A673 (cell line): ENCODE measurements around the gene CREB5. TPM values are rescaled to one million over a fixed set of nuclear protein-coding genes. Genes with fewer than 3 reads are reported as not detected.
"Not testable (repeated sequence)": the region's sequence is repeated elsewhere in the genome, so short reads cannot be mapped to it uniquely, and the experiment has no call there.

Experiments
- BruUV-seq: library from RNA; stranded (reverse); fragments of 400-500 nt; replicated peaks from 2 replicates; lab custom pipeline; 2021; lab: Mats Ljungman, UMichigan
- CTCF ChIA-PET: fragments of 300-600 bp; sonication (Branson Sonifier 250); formaldehyde crosslinking; loops from one replicate; lab custom pipeline; 2022; ENCODE audit warnings: antibody characterized with exemption; lab: Charles Lee
- POLR2A ChIA-PET: fragments of 300-600 bp; sonication (Branson Sonifier 250); formaldehyde crosslinking; loops from one replicate; lab custom pipeline; 2022; ENCODE audit warnings: antibody characterized with exemption; ENCODE audit not compliant: low non-redundant PET; lab: Charles Lee
- DNase-seq: peaks from one replicate; pipeline ENCODE4 v3.0.0-alpha.2; 2015; ENCODE audit warnings: low spot score
- H3K27ac ChIP-seq: fragments of 200-600 bp; sonication (generic); 2 replicates; pipeline ENCODE4 v1.5.1; 2016; ENCODE audit warnings: mixed run types, low read depth, mild to moderate bottlenecking, mixed read lengths, antibody characterized with exemption, low read length; ENCODE audit not compliant: poor library complexity, severe bottlenecking
- H3K27me3 ChIP-seq: fragments of 200-600 bp; sonication (generic); replicated peaks from 2 replicates; pipeline ENCODE4 v1.6.1; 2017; ENCODE audit warnings: mixed run types, low read depth, mild to moderate bottlenecking, mixed read lengths, antibody characterized with exemption, low read length; ENCODE audit not compliant: insufficient read depth, poor library complexity
- H3K36me3 ChIP-seq: fragments of 200-600 bp; sonication (generic); 2 replicates; pipeline ENCODE4 v1.6.1; 2016; ENCODE audit warnings: mixed run types, mild to moderate bottlenecking, mixed read lengths, antibody characterized with exemption, low read length; ENCODE audit not compliant: insufficient read depth, poor library complexity, severe bottlenecking
- H3K4me1 ChIP-seq: fragments of 200-600 bp; sonication (generic); 2 replicates; pipeline ENCODE4 v1.6.1; 2017; ENCODE audit warnings: mixed run types, mild to moderate bottlenecking, mixed read lengths, antibody characterized with exemption, low read length; ENCODE audit not compliant: insufficient read depth, poor library complexity, severe bottlenecking
- H3K4me3 ChIP-seq: fragments of 200-600 bp; sonication (generic); 2 replicates; pipeline ENCODE4 v1.5.1; 2016; ENCODE audit warnings: low read depth, mixed run types, mild to moderate bottlenecking, mixed read lengths, low read length; ENCODE audit not compliant: poor library complexity, severe bottlenecking
- H3K9me3 ChIP-seq: fragments of 200-600 bp; sonication (generic); 2 replicates; pipeline ENCODE4 v1.6.1; 2016; ENCODE audit warnings: mixed run types, low read depth, mild to moderate bottlenecking, mixed read lengths, antibody characterized with exemption, low read length; ENCODE audit not compliant: poor library complexity, severe bottlenecking
- CTCF ChIP-seq: fragments of 300-800, 200-600 bp; sonication (generic); conservative IDR thresholded peaks from 2 replicates; pipeline ENCODE4 v1.5.1; 2017; ENCODE audit warnings: low read depth, mild to moderate bottlenecking, antibody characterized with exemption, low read length, moderate library complexity, mixed read lengths
- EZH2 ChIP-seq: fragments of 200-600 bp; sonication (generic); IDR thresholded peaks from 2 replicates; pipeline ENCODE4 v1.6.1; 2017; ENCODE audit warnings: borderline replicate concordance, low read depth, mild to moderate bottlenecking, mixed read lengths, antibody characterized with exemption, low read length; ENCODE audit not compliant: poor library complexity, severe bottlenecking
- intact Hi-C: fragments of 100-400 bp; cut with micrococcal nuclease; formaldehyde crosslinking; loops from one replicate; pipeline ENCODE4 v1.10.0; 2022; ENCODE audit not compliant: unreplicated experiment
- total RNA-seq: library from RNA; stranded (reverse); gene quantifications from 2 replicates; pipeline ENCODE4 v1.2.3, GENCODE V29; 2021

CREB5 gene
- total RNA-seq, 1 experiment from 2014 or later: 10.3 TPM

GRCh38 chr7:28782362-28782761, 370.0 kb downstream of the CREB5 start:
- H3K9me3 ChIP-seq: no peaks in the 10 kb centered on the region
- H3K36me3 ChIP-seq: no peaks in the 10 kb centered on the region
- ChIA-PET POLR2A (no interaction called here), CTCF (no interaction called here)
- intact Hi-C loops: no loop called here
- DNase-seq: no peak
- H3K27me3 ChIP-seq: no peaks in the 10 kb centered on the region
- BruUV-seq: no TSS peak
- H3K27ac ChIP-seq: no peak overlapping the region
- H3K4me1 ChIP-seq: peaks cover 4% of the 10 kb centered on the region
- TF ChIP-seq CTCF (no peak), EZH2 (no peak)
- no peak overlapping the region for H3K4me3 ChIP-seq

GRCh38 chr7:28784171-28784902, 372.0 kb downstream of the CREB5 start:
- BruUV-seq: no TSS peak
- Histone ChIP-seq H3K4me3 (no peak overlapping the region), H3K27ac (no peak overlapping the region), H3K36me3 (no peaks in the 10 kb centered on the region), H3K9me3 (no peaks in the 10 kb centered on the region), H3K27me3 (no peaks in the 10 kb centered on the region), H3K4me1 (peaks cover 4% of the 10 kb centered on the region)
- intact Hi-C loops: no loop called here
- peak; percentile 28 for DNase-seq
- no peak for TF ChIP-seq EZH2
- no peak for TF ChIP-seq CTCF
- POLR2A ChIA-PET: no interaction called here
- CTCF ChIA-PET: no interaction called here

GRCh38 chr7:28785041-28785995, 373.0 kb downstream of the CREB5 start:
- peaks cover 4% of the 10 kb centered on the region for H3K4me1 ChIP-seq
- no peak overlapping the region for H3K4me3 ChIP-seq
- H3K36me3 ChIP-seq: no peaks in the 10 kb centered on the region
- no peak for DNase-seq
- ChIA-PET POLR2A (no interaction called here), CTCF (no interaction called here)
- no peak for TF ChIP-seq EZH2
- no peak for TF ChIP-seq CTCF
- no peak overlapping the region for H3K27ac ChIP-seq
- H3K9me3 ChIP-seq: no peaks in the 10 kb centered on the region
- intact Hi-C loops: no loop called here
- no TSS peak for BruUV-seq
- H3K27me3 ChIP-seq: no peaks in the 10 kb centered on the region

- H3K36me3 ChIP-seq, H3K27me3 ChIP-seq, H3K4me3 ChIP-seq, intact Hi-C loops, DNase-seq, H3K4me1 ChIP-seq, CTCF ChIA-PET, H3K27ac ChIP-seq, H3K9me3 ChIP-seq, BruUV-seq, POLR2A ChIA-PET: not testable (repeated sequence)
Observed at GRCh38 chr7:28786156-28786555, 373.8 kb downstream of the CREB5 start.
